GM19468 (cell line): ENCODE measurements around the gene CTSC.

Source experiments
- ATAC-seq: cut with Tn5 transposase; IDR thresholded peaks from one replicate; pipeline ENCODE4 v1.9.1; 2021; ENCODE audit warnings: mild to moderate bottlenecking, moderate library complexity, moderate number of reproducible peaks; ENCODE audit not compliant: unreplicated experiment; ENCODE audit errors: extremely low read depth

Gene CTSC

DNA sequence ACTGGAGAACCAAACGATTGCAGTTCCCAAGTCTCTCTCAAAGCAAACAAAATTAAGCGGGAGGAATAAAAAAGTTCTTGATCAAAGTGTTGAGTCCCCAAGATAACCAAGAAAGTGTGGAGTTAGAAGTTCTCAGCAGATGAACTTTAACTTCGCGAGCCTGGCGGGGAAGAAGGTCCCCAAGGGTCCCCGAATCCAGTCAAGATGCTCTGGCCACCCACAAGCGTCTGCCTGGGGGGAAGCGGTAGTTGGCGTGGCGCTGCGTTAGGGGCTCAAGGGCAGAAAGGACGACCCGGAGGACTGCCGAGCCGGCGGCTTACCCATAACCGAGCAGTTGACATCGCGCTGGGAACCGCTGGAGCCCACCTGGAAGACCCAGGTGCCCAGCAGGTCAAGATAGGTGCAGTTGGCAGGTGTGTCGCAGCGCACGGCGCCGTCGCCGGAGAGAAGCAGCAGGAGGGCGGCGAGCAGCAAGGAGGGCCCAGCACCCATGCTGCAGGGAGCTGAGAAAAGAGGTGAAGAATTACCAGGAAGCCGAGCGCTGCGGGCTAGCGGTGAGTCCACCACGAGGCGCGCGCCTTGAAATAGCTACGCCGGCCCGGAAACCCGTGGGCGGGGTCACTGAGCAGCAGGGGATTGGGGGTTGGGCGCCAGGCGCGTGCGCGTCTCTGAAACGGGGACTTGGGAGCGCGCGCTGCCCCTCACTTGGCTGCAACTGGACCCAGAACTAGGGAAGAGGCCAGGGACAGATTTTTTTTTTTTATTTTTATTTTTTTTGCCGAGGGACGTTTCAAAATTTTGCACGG is at the start of gene CTSC:
Gene CTSC, minus strand, starts transcription at position 556 of the 806 bp plus-strand sequence. Its CDS starts 64 bp downstream, at position 492.
- peak; percentile 82 for ATAC-seq

DNA sequence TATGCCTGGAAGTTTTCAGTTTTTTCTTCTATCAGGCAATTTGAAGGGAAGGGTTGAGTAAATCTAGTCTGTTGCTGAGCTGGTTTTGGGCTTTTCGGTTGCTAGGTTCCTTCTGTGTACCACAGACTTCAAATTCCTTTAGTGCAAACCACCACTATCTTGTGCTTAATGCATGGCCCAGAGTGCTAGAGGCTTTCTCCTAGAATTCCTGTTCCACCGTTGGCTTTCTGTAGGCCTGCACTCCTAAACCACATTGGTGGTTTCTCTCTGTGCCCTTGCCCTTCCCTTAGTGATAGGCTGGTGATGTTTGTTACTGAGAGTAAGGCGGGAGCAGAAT is 47.1 kb upstream of the CTSC start:
- ATAC-seq, result no peak

DNA sequence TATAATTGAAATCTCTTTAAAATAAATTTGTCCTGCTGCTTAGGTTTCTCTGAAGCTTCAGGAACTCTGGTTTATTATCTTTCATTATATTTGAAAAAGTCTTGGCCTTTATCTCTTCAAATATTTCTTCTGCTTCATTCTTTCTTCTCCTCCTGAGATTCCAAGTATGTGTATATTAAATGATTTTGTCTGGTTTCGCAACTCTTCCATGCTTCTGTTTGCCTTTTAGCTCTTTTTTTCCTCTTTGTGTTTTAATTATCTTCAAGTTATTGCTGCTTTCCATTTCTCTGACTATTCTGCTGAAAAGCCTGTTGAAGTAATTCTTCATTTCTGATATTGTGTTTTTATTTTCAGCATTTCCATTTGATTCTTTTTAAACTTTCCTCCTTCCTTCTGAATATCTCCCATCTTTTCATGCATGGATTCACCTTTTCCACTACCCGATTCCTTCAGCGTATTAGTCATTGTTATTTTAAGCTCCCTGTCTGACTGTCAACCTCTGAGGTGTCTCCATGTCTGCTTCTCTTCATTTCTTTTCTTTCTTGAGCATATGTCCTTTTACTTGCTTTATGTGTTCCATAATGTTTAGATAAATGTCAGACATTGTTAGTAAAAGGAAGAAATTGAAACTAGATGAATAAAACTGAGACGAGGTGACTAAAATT is 46.6 kb upstream of the CTSC start:
- ATAC-seq, result no peak

DNA sequence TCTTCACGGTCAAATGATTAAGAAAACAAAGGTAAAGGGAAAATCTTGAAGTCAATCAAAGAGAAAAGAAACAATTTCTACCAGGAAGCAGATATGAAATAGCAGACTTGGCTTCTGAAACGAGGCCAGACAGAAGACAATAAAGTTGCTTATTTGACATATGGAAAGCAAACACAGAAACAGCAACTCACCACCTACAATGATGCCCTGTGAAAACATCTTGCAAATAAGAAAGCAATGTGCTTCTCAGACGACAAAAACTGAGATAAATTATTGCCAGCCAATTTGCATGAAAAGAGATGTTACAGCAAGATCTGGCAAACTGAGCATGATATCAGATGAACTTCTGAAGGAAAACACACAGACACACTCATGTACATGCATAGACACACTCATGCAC is 45.9 kb upstream of the CTSC start:
- no peak for ATAC-seq

DNA sequence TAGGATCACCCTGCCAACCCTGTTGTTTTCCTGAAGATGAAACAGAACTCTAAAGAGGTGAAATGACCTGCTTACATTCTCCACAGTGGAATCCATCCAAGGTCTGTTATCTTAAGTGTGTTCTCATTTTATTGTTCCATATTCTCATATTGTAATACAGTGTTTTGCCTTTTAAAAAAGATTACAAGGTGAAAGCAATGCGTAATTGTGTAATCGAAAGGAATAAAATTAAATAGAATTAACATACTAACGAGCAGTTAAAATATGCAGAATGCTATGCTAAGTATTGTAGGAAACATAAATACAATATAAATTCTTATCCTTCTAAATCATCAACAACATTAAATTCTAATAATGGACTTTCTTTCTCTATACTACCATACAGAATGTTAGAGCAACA is 41.6 kb upstream of the CTSC start:
- no peak for ATAC-seq

DNA sequence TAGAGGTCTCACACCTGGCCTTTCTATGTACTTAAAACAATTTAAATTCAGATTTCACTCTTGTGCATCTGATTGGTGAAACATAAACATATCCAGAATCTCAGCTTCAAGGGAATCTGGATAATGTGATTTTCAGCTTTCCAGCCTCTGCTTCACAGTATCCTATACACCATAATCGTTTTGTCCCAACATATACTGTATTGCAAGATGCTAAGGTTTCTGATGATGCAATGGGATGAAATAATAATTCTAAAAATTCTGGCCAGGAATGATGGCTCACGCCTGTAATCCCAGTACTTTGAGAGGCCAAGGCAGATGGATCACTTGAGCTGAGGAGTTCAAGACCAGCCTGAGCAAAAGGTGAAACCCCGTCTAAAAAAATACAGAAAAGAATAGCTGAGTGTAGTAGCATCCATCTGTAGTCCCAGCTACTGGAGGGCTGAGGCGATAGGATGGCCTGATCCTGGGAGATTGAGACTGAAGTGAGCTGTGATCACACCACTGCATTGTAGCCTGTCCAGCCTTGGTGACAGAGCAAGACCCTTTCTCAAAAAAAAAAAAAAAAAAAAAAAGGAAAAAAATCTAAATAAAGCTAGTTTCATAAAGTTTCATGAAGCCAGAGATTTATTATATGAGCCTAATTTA is 41.0 kb upstream of the CTSC start:
- no peak for ATAC-seq

DNA sequence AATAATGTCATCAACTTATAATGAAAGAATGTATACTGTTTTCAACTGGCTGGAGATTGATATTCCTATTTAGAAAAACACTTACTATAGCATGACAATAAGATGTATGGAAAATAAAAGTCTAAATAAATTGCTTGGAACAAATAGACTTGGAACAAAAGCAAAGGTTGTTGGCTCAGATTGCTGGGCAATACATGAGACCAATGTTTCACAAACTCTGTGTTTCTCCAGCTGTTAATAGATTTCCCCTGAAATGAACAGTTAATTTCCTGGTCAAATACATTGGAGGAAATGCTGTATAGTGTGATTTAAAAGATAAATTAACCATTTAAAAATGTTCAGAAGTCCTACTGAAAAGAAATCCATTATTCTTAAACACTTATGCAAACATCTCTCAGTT is 40.1 kb upstream of the CTSC start:
- no peak for ATAC-seq

DNA sequence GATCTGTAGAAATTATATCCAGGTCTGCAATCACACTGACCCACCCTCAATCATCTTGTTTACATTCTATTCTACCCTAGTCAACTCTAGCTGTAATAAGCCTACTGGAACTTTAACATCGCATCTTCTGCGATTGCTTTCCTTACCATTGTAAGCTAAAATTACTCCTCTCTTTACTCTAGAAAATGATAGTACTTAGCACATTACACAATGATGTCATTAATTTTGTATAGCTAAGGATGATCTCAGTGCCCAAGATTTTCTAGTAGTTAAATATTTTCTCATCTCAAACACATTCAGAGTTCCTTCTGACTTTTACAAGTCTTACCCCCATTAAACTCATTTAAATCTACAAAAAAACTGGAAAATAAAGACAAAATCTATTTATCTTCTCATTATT is 39.6 kb upstream of the CTSC start:
- ATAC-seq, result no peak

DNA sequence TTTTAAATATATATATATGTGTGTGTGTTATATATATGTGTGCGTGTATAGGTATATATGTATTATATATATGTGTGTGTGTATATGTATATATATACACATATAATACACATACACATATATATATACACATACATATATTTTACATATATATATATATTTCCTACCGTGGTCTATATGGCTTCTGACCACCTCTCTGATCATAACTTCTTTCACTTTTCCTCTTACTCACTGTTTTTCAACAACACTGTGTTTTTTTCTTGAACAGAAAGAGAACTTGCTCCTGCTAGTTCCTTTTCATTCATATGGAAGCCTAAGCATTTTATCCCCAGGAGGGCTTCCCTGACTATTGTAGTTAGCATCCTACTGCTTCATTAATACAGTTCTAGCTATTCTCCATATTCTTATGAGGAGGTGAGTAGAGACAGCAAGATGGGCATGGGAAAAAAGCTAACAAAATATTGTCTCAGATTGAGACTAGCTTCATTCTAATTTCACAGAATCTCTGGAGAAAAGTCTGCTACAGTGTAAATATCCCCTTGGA is 38.5 kb upstream of the CTSC start:
- ATAC-seq, result no peak

DNA sequence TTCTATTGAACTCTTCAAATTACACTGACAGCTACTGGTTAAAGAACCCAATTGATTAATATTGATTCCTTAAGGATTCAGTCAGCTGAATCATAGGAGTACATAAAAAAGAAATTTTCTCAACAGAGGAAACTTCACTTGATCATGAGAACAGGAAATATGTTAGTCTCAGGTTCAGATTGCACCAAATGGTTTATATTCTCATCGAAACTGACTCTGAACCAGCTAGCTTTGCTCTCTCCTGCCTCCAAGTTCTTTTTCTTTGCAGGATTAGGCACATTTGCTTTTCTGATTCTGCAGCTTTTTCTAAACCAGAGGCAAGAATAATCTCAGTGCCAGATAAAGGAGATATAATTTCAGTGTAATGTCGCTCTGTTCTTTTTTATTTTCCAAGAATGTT is 33.2 kb upstream of the CTSC start:
- ATAC-seq, result no peak

DNA sequence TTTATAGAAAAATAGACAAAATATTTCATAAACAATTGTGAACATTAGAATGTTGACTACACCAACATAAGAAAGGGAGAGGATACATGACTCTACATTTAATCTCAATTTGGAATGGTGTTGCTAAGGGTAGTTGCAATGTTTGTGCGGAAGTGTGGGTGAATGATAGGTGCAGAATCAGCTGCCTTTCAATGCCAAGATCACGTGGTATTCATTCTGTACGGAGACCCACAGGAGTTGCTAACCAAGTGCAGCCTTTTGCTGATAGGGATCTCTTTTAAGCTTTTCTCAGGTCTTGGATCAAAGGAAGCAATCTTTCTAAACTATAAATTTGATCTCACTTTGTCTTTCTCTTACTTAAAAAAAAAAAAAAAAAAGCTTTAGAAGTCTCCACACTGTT is 29.8 kb upstream of the CTSC start:
- no peak for ATAC-seq

DNA sequence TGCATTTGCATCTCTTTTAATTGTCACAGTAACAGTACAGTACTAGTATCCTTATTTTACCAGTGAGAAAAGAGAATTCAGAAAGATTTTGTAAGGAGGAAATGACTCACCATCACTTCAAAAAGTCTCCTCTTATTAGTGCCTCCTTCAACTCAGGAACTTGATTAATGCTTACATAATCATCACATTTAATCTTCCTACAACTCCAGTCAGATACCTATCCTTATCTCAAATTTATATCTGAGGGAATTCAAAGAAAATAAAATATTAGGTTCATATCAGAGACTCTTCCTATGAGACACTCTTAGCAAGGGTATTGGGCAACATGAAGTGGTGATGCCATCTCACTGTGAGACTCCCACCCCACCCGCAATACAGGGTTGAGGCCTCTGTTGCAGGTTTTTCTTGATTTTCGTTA is 26.1 kb upstream of the CTSC start:
- no peak for ATAC-seq

DNA sequence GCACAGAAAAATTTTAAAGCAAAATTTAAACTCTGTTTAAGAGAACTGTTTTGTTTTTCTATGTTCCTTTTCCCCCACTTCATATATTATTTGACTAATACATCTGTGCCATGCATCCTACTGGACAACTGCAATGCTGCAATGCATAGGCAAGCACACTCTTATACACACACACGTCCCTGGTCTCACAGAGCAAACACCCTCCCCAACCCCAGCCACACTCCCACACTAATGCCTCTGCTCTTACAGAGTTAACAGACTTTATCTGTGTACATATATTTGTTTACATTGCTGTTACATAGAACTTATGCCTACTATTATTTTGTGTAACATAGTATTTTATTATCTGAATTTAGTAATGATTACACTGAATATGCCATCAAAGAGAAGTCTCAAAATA is 25.5 kb upstream of the CTSC start:
- no peak for ATAC-seq

DNA sequence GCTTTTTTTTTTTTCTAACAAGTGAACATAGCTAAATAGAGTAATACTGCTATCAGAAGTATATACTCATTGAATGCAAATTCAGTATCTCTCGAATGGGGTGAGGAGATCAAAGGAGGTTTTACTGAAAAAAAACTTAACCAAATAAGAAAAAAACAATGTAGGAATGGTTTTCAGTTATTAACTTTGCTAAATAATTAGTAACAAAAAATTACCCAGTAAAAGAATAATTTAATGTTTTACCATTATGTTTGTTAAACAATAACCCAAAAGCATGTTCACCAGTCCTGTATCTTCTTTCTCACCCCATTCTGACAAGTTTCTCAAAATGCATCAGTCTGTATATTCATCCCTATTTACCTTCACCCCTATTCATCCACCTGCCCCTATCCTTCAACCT is 22.6 kb upstream of the CTSC start:
- no peak for ATAC-seq

DNA sequence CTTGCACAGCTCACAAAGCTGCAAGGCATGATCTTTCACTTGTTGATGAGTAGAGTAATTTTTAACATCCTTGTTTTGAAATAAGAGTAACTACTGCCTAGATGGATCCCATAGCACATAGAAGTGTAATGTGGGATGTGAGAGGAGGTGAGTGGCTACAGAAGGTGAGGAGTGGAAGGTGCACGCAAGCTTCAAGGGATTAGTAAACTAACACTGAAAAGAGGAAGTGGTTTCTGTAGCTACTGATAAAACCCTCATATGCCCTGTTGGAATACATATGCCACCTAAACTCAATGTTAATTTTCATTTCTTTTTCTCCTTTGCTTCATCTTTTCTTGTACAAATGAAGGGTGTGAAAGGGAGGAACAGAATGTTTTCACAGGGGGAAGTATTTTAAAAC is 22.0 kb upstream of the CTSC start:
- ATAC-seq, result peak; percentile 63

DNA sequence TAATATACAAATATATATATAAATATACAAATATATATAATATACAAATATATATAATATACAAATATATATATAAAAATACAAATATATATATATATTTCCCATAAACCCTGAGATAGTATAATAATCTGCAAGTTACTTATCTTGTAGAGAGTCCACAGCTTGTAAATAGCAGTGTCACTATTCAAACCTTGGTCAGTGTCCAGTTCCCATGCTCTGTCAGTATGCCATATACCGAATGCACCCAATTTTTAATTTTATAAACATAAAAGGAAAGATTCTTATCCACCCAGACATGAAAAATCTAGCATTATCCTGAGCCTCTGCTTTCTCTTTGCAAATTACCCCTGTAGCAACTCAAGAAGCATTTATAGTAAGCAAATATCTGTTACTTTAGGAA is 21.6 kb upstream of the CTSC start:
- ATAC-seq, result no peak

DNA sequence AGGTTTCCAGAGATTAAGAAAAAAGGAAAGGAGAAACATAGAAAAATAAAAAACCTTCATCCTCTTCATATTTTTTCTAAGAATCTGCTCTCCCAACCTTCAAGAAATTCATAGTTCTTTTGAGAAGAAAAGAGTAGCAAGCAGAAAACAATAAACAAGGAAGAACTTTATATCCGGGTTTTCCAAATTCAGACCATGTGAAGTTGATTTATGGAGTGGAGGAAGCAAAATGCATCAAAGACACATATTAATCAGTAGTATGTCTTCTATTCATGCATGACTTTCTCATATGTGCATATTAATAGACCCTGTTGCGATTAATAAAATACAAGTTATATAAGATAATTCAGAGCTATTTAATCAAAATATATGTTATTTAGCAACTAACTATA is 20.5 kb upstream of the CTSC start:
- no peak for ATAC-seq

DNA sequence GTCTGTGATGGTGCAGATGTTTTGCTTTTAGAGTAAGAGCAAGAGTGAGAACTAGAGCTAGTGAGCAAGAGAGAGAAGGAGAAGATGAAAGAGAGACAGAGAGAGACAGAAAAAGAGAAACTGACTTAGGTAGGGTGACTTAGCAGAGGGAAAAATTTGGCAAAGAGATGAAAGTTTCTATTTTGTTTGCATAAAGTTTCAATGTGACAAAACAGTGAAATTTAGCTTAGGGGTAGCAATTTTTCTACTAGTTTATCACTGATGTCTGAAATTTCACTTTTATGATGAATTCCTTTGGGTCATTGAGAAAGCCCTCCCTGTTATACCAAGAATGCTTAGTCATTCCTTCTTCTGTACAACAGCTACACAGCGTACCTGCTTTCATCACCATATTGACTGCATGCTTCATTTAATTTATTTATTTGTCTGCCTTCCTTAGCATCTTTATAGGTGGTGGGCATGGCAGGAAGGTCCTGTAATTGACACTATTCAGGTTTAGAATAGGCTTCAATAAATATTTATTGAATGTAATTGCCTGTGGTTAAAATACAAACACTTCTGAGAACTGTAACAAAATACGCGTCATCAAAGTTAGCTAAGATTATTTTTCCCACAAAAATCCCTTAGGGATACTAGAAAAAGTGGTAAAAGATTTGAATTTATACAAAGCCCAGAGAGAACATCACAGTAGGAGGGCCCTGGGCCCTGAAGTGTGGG is 19.9 kb upstream of the CTSC start:
- peak; percentile 26 for ATAC-seq

DNA sequence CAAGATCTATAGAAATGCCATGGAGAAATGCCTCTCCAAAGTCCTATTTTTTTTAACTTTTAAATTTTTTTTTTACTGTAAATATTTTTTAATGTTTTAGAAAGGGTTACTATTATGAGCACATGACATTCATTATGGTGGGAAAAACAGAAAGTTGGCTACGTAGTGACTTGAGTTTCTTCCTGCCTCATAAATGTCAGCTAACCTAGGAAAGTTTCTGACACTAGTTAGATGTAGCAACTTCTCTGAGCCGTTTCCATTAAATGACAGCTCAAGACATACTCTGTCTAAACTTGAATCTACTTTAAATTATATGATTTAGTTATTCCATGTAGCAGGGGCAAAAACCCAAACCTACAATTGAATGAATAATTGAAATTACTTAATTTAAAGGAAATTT is 18.4 kb upstream of the CTSC start:
- ATAC-seq, result no peak

DNA sequence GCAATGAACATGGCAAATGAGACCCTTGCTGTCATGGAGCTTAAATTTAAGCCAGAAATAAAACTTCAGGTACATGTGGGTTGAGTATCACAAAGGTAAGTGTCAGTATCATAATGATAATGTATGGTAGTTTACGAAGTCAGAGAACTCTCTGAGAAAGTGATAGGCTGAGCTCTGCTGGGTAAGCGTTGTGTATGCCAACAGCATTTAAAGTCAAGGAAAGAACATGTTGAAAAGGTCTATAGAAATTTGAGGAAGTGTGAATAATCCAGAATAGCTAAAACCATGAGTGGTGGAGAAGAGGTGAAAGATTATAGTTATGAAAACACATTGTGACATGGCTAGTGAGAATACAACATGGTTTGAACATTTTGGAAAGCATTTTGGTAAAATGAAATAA is 17.4 kb upstream of the CTSC start:
- ATAC-seq, result no peak
